HL-60 (cell line): ENCODE measurements around the gene WDR37.

Experiments
- DNase-seq, 2 experiments: peaks; one replicate each; pipeline ENCODE4 v3.0.0-alpha.2; 2010 to 2020; ENCODE audit warnings: low read depth in 1 of 2, low spot score in 1 of 2
- H3K27ac ChIP-seq: fragments of 250-450 bp; sonication (Bioruptor Pico); replicated peaks from 2 replicates; pipeline ENCODE4 v1.5.1; 2020; ENCODE audit warnings: mild to moderate bottlenecking, moderate library complexity
- H3K27me3 ChIP-seq: fragments of 250-450 bp; sonication (Bioruptor Pico); 2 replicates; pipeline ENCODE4 v1.5.1; 2021; ENCODE audit warnings: mild to moderate bottlenecking, moderate library complexity; ENCODE audit not compliant: insufficient read depth, poor library complexity, severe bottlenecking
- H3K4me3 ChIP-seq: replicated peaks from 2 replicates; pipeline ENCODE4 v1.5.1; 2011; ENCODE audit warnings: mild to moderate bottlenecking, control low read depth, low read length; ENCODE audit not compliant: insufficient read depth
- GABPA ChIP-seq: IDR thresholded peaks from 2 replicates; pipeline ENCODE4 v1.6.1; 2012; ENCODE audit warnings: low read depth
- POLR2AphosphoS5 ChIP-seq: IDR thresholded peaks from 2 replicates; pipeline ENCODE4 v1.6.1; 2012; ENCODE audit warnings: low read depth
- SPI1 ChIP-seq: IDR thresholded peaks from 2 replicates; pipeline ENCODE4 v1.6.1; 2012; ENCODE audit warnings: low read depth, mild to moderate bottlenecking, borderline replicate concordance
- TF ChIP-seq, protein P1 (sequence below): IDR thresholded peaks from one replicate; pipeline ENCODE4 v1.5.1; 2011; ENCODE audit warnings: low read length, control low read depth, inconsistent platforms; ENCODE audit not compliant: insufficient read depth
- TF ChIP-seq, protein P2 (sequence below): IDR thresholded peaks from 2 replicates; pipeline ENCODE4 v1.6.1; 2012; ENCODE audit warnings: low read depth; ENCODE audit not compliant: insufficient replicate concordance

Gene WDR37

DNA sequence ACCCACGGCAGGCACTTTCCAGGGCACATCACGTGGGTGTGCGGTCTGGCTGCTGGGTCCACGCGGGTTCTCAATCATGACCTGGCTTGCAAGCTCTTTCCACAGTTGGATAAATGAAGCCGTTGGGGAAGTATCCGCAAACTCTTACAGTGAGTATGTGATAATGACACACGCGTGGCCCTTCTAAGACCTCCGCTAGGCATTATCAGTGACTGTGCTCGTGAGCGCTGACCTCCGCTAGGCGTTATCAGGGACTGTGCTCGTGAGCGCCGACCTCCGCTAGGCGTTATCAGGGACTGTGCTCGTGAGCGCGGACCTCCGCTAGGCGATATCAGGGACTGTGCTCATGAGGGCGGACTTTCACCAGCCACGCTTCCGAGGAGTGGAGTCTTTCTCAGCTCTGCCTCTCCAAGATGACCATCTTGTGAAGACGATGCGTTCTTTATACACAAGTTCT is 107.0 kb downstream of the WDR37 start:
- TF ChIP-seq, protein P1, sequence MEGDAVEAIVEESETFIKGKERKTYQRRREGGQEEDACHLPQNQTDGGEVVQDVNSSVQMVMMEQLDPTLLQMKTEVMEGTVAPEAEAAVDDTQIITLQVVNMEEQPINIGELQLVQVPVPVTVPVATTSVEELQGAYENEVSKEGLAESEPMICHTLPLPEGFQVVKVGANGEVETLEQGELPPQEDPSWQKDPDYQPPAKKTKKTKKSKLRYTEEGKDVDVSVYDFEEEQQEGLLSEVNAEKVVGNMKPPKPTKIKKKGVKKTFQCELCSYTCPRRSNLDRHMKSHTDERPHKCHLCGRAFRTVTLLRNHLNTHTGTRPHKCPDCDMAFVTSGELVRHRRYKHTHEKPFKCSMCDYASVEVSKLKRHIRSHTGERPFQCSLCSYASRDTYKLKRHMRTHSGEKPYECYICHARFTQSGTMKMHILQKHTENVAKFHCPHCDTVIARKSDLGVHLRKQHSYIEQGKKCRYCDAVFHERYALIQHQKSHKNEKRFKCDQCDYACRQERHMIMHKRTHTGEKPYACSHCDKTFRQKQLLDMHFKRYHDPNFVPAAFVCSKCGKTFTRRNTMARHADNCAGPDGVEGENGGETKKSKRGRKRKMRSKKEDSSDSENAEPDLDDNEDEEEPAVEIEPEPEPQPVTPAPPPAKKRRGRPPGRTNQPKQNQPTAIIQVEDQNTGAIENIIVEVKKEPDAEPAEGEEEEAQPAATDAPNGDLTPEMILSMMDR, result no peak
- TF ChIP-seq, protein P2, sequence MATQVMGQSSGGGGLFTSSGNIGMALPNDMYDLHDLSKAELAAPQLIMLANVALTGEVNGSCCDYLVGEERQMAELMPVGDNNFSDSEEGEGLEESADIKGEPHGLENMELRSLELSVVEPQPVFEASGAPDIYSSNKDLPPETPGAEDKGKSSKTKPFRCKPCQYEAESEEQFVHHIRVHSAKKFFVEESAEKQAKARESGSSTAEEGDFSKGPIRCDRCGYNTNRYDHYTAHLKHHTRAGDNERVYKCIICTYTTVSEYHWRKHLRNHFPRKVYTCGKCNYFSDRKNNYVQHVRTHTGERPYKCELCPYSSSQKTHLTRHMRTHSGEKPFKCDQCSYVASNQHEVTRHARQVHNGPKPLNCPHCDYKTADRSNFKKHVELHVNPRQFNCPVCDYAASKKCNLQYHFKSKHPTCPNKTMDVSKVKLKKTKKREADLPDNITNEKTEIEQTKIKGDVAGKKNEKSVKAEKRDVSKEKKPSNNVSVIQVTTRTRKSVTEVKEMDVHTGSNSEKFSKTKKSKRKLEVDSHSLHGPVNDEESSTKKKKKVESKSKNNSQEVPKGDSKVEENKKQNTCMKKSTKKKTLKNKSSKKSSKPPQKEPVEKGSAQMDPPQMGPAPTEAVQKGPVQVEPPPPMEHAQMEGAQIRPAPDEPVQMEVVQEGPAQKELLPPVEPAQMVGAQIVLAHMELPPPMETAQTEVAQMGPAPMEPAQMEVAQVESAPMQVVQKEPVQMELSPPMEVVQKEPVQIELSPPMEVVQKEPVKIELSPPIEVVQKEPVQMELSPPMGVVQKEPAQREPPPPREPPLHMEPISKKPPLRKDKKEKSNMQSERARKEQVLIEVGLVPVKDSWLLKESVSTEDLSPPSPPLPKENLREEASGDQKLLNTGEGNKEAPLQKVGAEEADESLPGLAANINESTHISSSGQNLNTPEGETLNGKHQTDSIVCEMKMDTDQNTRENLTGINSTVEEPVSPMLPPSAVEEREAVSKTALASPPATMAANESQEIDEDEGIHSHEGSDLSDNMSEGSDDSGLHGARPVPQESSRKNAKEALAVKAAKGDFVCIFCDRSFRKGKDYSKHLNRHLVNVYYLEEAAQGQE, result no peak
- TF ChIP-seq SPI1 (no peak), POLR2AphosphoS5 (no peak), GABPA (no peak)
- H3K4me3 ChIP-seq, result no peak overlapping the region
- no peaks in the 10 kb centered on the region for H3K27me3 ChIP-seq
- DNase-seq, result no peak
- no peak overlapping the region for H3K27ac ChIP-seq

DNA sequence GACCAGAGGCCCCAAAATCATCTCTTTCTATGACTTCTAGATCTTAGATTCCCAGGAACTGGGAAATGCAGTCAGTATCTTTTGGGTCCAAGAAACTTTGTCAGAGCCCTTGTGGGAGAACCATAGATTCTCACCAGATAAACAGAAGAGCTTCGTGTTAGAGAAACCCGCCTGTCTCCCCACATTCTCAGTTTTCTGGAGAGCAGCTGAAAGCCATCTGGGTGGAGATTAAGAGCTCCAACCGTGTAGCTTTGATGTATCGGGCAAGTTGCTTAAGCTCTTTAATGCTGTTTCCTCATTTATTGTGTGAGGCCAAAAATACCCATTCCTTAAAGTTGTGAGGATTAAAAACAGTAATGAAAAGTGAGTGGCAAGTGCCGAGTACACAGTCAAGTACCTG is 107.6 kb downstream of the WDR37 start:
- no peak for DNase-seq
- Histone ChIP-seq H3K27ac (no peak overlapping the region), H3K27me3 (no peaks in the 10 kb centered on the region), H3K4me3 (no peak overlapping the region)
- TF ChIP-seq, protein P1, result no peak
- TF ChIP-seq POLR2AphosphoS5, result no peak
- no peak for TF ChIP-seq SPI1
- no peak for TF ChIP-seq GABPA
- TF ChIP-seq, protein P2, result no peak

GRCh38 chr10:1166101-1166827 is 110.1 kb downstream of the WDR37 start:
- no peaks in the 10 kb centered on the region for H3K27me3 ChIP-seq
- no peak for TF ChIP-seq GABPA
- TF ChIP-seq, protein P1, result no peak
- TF ChIP-seq, protein P2, result no peak
- no peak for TF ChIP-seq SPI1
- TF ChIP-seq POLR2AphosphoS5, result no peak
- DNase-seq, result no peak
- H3K4me3 ChIP-seq, result no peak overlapping the region
- H3K27ac ChIP-seq, result no peak overlapping the region
